Activated gamma-delta T cell treated with anti-CD3 and anti-CD28 coated beads, Interleukin-2, amount 50 U/mL, for 16 hours (primary cell): Measurements from ENCODE around the gene GIGYF2.
"Not testable (repeated sequence)": the region's sequence is repeated elsewhere in the genome, so short reads cannot be mapped to it uniquely, and the experiment has no call there.

ENCODE experiments used
- DNase-seq: peaks from one replicate; pipeline ENCODE4 v3.0.0-alpha.2; 2020; ENCODE audit warnings: low read depth

The GIGYF2 gene, protein sequence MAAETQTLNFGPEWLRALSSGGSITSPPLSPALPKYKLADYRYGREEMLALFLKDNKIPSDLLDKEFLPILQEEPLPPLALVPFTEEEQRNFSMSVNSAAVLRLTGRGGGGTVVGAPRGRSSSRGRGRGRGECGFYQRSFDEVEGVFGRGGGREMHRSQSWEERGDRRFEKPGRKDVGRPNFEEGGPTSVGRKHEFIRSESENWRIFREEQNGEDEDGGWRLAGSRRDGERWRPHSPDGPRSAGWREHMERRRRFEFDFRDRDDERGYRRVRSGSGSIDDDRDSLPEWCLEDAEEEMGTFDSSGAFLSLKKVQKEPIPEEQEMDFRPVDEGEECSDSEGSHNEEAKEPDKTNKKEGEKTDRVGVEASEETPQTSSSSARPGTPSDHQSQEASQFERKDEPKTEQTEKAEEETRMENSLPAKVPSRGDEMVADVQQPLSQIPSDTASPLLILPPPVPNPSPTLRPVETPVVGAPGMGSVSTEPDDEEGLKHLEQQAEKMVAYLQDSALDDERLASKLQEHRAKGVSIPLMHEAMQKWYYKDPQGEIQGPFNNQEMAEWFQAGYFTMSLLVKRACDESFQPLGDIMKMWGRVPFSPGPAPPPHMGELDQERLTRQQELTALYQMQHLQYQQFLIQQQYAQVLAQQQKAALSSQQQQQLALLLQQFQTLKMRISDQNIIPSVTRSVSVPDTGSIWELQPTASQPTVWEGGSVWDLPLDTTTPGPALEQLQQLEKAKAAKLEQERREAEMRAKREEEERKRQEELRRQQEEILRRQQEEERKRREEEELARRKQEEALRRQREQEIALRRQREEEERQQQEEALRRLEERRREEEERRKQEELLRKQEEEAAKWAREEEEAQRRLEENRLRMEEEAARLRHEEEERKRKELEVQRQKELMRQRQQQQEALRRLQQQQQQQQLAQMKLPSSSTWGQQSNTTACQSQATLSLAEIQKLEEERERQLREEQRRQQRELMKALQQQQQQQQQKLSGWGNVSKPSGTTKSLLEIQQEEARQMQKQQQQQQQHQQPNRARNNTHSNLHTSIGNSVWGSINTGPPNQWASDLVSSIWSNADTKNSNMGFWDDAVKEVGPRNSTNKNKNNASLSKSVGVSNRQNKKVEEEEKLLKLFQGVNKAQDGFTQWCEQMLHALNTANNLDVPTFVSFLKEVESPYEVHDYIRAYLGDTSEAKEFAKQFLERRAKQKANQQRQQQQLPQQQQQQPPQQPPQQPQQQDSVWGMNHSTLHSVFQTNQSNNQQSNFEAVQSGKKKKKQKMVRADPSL (N-terminal part only)

GRCh38 chr2:232697059-232697806, at the start of gene GIGYF2:
GIGYF2 (plus strand) TSS chr2:232697331; CDS start chr2:232735198, 37,867 bp downstream.
- peak; percentile 87 for DNase-seq

- DNase-seq, result no peak
These were observed 48.1 kb upstream of the GIGYF2 start for GRCh38 chr2:232649033-232649432.

GRCh38 chr2:232652505-232652851, 44.7 kb upstream of the GIGYF2 start:
- DNase-seq, result no peak

DNA sequence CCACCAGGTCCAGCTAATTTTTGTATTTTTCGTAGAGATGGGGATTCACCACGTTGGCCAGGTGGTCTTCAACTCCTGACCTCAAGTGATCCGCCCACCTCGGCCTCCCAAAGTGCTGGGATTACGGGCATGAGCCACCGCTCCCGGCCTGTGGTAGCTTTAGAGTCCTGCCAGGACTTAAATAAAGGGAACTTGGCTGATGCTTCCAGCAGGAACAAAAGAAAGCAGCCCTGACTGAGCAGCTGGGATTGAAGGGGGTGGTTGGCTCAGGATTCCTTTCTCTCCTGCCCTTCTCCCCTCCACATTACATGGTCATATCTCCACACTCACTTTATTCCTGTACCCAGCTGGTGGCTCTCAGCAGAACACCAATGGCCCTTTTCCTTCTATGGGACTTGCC, 43.7 kb upstream of the GIGYF2 start:
- no peak for DNase-seq

DNA sequence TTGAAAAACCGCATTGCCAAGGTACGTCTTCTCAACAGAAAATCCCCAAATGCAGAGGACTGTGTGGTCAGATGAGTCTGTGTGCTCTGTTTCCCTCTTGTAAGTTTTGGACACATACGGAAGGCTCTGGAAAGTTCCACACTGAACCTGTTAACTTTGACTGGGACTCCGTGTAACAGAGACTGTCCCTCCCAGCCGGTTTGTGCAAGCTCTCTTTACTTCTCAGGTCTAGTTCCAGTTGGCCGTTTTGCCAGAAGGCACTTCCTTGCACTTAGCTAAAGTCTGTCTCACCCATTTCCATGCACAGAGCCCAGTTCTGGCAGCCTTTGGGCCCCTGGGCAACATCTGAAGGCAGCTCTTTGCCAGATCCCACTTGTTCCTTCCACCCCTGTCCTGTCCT, 41.7 kb upstream of the GIGYF2 start:
- no peak for DNase-seq

- no peak for DNase-seq
These were observed 38.8 kb upstream of the GIGYF2 start for GRCh38 chr2:232658217-232658785.

- no peak for DNase-seq
These were observed 37.8 kb upstream of the GIGYF2 start for GRCh38 chr2:232659359-232659758.

- DNase-seq, result no peak
These were observed 34.5 kb upstream of the GIGYF2 start for GRCh38 chr2:232662486-232663260.

DNA sequence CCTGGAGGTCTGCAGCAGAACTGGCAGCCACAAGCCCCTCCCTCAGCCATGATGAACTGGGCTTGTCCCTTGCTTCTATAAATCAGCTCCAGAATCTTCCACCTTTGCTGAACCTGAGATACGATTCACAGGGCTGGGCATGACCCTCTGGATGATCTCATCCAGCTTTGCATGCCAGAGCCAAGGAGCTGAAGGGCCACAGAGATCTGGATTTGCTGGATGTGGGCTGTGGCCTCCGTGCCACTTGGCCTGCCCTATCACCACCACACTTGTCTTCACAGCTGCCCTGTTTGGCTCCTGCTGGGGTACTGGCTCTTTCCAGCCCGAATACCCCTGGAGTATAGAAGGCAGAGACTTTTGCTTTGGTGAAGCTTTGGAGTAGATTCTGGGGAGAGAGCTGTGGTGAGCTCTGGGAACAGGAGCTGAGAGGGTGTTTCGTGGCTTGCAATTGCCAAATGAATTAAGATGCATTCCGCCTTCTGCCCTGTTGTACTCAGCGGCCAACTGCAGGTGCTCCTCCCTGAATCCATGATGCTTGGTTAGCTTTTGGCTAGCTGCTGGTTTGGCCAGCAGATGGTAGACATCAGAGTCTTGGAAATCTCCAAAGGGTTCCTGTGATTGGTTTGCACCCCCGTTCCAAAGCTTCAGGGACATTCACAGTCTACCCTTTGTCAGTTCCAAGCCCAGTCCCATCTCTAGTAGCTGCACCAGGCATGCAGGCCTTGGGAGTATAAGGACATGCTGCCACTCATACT, 30.9 kb upstream of the GIGYF2 start:
- DNase-seq, result no peak

DNA sequence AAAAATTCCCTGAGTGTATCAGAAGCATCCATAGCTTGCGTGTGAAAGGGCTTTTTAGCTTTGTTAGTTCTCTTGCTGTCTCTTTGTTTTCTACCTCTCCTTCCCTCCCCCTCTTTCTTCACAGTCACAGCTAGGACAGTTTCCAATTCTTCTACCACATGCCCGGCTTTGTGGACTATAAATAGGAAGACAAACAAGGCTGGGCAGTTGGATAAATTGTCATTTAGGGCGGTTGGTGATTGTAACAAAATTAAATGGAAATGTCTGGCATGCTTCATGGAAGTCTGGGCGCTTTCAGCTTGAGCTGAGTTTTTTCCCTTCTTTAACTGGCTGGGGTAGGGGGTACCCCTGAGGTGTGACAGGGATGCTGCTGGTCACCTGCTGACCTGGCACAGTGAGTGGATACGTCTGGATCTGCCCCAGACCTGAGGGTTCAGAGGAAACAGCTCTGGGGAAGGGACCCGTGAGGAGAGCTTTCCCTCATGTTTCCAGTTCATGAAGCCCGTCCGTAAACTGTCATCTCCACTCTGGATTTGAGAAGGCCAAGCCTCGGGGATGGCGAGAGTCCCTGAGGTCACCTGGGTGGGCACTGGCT, 29.0 kb upstream of the GIGYF2 start:
- DNase-seq, result no peak

DNA sequence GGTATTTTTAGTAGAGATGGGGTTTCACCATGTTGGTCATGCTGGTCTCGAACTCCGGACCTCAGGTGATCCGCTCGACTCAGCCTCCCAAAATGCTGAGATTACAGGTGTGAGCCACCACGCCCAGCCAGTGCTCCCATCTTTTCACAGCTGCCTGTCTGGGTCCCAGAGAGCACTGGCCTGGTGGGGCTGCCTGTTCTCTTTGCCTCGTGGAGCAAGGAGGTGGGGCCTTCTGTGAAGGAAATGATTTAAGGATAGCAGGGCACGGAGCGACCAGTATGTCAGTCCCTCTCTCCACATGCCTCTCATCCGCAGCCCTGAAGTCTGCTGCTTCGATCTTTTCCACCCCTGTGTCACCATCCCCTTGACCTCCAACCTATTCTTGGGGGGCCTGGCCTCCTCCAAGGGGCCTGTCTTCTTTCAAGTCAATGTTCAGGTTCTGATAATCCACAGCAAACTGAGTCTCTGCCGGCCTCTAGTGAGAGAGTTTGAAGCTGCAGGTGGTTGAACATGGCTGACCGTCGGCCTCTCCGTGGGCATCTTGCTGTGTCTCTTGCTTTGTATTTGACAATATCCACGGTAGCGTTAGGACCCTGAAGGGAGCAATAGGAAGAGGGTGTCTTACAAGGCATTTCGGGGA, 28.2 kb upstream of the GIGYF2 start:
- DNase-seq, result no peak

GRCh38 chr2:232672588-232672987, 24.5 kb upstream of the GIGYF2 start:
- no peak for DNase-seq

DNA sequence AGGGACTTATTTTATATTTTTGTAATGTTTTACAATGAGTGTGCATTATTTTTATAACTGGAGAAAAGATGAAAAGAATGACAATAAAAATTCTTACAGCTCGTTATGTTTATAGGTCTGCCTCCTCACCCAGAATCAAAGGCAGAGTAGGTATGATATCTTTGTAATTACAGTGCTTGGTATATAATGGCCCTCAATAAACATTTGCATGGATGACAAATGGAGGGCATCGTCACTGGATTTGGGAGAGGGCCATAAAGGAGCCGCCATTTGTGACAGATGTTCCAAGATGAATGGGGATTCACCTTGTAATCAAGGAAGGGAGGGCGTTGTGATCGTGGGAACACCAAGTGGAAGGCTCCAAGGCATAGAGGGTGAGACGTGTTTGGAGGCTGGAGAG, 22.6 kb upstream of the GIGYF2 start:
- no peak for DNase-seq

DNA sequence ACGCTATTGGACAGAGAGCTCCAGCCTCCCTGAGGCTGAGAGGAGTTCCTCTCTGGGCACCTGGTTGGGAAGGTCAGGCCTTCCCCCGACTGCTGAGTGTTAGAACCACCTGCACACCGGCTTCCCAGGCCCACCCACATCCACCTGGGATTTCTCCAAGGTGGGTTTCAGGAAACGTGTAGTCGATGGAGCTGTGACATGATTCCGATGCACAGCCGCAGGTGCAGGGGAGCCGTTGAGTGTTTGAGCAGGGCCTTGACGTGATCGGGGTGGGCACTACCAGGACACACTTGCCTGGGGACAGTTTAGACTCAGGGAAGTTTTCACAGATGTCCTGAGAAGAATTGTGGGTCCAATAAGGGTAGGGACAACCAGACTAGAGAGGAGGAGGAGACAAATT, 21.8 kb upstream of the GIGYF2 start:
- DNase-seq, result no peak

GRCh38 chr2:232680006-232680405, 17.1 kb upstream of the GIGYF2 start:
- DNase-seq, result no peak

DNA sequence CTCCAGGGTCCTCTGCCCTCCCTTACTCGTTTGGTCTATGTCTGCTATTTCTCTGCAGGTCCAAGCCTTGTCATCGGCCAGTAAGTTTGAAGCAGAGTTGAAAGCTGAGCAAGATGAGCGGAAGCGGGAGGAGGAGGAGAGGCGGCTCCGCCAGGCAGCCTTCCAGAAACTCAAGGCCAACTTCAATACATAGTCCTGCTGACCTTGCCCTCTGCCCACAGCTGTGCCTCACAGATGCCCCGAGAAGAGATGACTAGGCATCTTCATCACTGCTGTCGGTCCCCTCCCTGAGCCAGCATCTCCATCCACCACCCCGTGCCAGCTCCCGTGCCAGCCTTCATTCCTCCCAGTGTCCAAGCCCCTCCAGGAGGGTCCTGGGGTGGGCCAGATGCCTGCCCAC, 15.6 kb upstream of the GIGYF2 start:
- DNase-seq, result no peak

- no peak for DNase-seq
These were observed 13.8 kb upstream of the GIGYF2 start for GRCh38 chr2:232683368-232683767.

DNA sequence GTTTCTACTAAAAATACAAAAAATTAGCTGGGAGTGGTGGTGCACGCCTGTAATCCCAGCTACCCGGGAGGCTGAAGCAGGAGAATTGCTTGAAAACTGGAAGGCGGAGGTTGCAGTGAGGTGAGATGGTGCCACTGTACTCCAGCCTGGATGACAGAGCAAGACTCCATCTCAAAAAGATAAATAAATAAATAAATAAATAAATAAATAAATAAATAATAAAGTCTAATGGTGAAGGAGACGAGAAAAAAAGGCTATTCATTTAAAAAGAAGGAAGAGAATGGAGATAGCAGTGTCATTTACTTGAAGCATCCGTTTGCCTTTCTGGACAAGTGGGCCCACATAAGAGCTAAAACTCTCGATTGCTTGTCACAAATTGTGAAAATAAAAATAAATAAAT, 11.7 kb upstream of the GIGYF2 start:
- not testable (repeated sequence) for DNase-seq
